Tibial nerve (tissue), 3 donors: ENCODE measurements around the gene GRPEL2.

Experiments
- POLR2A ChIP-seq, 2 donors: fragments of 450-650 bp; IDR thresholded peaks; one replicate each; pipeline ENCODE4 v1.6.1; 2017; ENCODE audit warnings: antibody characterized with exemption in 2 of 2, mild to moderate bottlenecking in 2 of 2, moderate library complexity in 2 of 2
- TF ChIP-seq, protein P1 (sequence below), 5 experiments: fragments of 200-600 bp in 3 of 5; fragments of 450-650 bp in 2 of 5; sonication (generic) in 3 of 5; IDR thresholded peaks; one replicate each; pipeline ENCODE4 v1.5.1; 2016 to 2019; ENCODE audit warnings: antibody characterized with exemption in 5 of 5, mild to moderate bottlenecking in 3 of 5, moderate library complexity in 2 of 5

DNA sequence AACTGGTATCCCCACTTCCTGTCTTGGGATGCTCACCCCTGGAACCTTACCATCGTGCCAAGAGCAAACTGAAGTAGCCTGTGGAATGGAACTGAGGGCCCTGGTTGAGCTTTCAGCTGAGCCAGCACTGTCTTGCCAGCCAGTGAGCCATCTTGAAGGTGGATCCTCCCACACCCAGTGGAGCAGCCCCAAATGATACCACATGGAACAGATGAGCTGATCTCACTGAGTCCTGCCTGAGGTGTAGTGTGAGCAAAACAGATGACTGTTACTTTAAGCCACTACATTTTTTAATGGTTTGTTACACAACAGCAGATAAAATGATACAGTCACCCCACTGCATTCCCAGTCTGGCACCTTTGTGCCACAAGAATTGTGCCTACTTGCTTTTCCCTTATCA is 10.4 kb downstream of the GRPEL2 start:
- no peak for TF ChIP-seq POLR2A (IDR thresholded peaks at IDR 0.05)
- TF ChIP-seq, protein P1, sequence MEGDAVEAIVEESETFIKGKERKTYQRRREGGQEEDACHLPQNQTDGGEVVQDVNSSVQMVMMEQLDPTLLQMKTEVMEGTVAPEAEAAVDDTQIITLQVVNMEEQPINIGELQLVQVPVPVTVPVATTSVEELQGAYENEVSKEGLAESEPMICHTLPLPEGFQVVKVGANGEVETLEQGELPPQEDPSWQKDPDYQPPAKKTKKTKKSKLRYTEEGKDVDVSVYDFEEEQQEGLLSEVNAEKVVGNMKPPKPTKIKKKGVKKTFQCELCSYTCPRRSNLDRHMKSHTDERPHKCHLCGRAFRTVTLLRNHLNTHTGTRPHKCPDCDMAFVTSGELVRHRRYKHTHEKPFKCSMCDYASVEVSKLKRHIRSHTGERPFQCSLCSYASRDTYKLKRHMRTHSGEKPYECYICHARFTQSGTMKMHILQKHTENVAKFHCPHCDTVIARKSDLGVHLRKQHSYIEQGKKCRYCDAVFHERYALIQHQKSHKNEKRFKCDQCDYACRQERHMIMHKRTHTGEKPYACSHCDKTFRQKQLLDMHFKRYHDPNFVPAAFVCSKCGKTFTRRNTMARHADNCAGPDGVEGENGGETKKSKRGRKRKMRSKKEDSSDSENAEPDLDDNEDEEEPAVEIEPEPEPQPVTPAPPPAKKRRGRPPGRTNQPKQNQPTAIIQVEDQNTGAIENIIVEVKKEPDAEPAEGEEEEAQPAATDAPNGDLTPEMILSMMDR (IDR thresholded peaks at IDR 0.05), result no peak
